NCI-H526 treated with DMSO at 0.1 percent for 48 hours (cell line): Measurements from ENCODE around the gene GPC1.

Source experiments
- DNase-seq: peaks from one replicate; lab custom pipeline; 2025; lab: John Stamatoyannopoulos, UW

GPC1 gene

GRCh38 chr2:240513549-240514287 is 78.3 kb downstream of the GPC1 start:
- no peak for DNase-seq

GRCh38 chr2:240514631-240515030 is 79.2 kb downstream of the GPC1 start:
- DNase-seq: no peak

DNA sequence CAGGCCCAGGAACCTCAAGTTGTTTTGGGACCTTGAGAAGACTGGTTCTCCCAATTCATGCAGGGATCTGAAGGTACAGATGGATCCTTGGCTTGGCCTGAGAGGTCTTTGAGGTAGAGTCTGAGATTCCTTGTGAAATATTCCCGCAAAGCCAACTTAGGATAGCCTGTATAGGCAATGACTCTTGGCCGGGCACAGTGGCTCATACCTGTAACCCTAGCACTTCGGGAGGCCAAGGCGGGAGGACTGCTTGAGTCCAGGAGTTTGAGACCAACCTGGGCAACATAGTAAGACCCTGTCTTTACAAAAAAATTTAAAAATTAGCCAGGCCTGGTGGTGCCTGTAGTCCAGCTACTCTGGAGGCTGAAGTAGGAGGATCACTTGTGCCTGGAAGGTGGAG is 81.9 kb downstream of the GPC1 start:
- DNase-seq: no peak
